ENCODE data around the gene SLC16A11. TPM values are rescaled to one million over a fixed set of nuclear protein-coding genes. Genes with fewer than 3 reads are reported as not detected.
"Not testable (repeated sequence)": the region's sequence is repeated elsewhere in the genome, so short reads cannot be mapped to it uniquely, and the experiment has no call there.

Gene SLC16A11
- total RNA-seq, 1 donor from 2014 or later = not detected

GRCh38 chr17:6997171-6997570, 46.7 kb downstream of the SLC16A11 start:
- Histone ChIP-seq H3K27me3 (no peaks in the 10 kb centered on the region), H3K9me3 (no peaks in the 10 kb centered on the region), H3K27ac (no peak overlapping the region), H3K36me3 (peaks cover 32 to 53% of the 10 kb centered on the region in 2 donors), H3K4me1 (peaks cover 7 to 8% of the 10 kb centered on the region in 2 donors), H3K4me3 (no peak overlapping the region)
- intact Hi-C loops (cut with DNase I) = no loop called here
- no peak for DNase-seq (ENCODE audit: low spot score in 2 of 2)
- TF ChIP-seq CTCF (IDR thresholded peaks at IDR 0.05) = no peak

GRCh38 chr17:6996256-6997011, 47.5 kb downstream of the SLC16A11 start:
- H3K4me3 ChIP-seq = peak overlapping the region; percentile 35 to 64
- peaks cover 27 to 46% of the 10 kb centered on the region in 2 donors for H3K36me3 ChIP-seq
- no peak overlapping the region for H3K27ac ChIP-seq
- no peak for TF ChIP-seq CTCF (IDR thresholded peaks at IDR 0.05)
- H3K4me1 ChIP-seq = peaks cover 7 to 8% of the 10 kb centered on the region in 2 donors
- no peaks in the 10 kb centered on the region for H3K9me3 ChIP-seq
- H3K27me3 ChIP-seq = no peaks in the 10 kb centered on the region
- intact Hi-C loops (cut with DNase I) = no loop called here
- DNase-seq (ENCODE audit: low spot score in 2 of 2) = no peak

GRCh38 chr17:6995500-6996255, 48.2 kb downstream of the SLC16A11 start, which contains the start of gene ALOX12:
Gene ALOX12 (plus strand): TSS chr17:6996049. CDS start chr17:6996118, 69 bp downstream.
- Histone ChIP-seq H3K27ac (no peak within 1 kb of the TSS), H3K36me3 (peaks cover 20 to 38% of the 10 kb centered on the region in 2 donors), H3K27me3 (no peaks in the 10 kb centered on the region), H3K4me1 (peaks cover 7 to 8% of the 10 kb centered on the region in 2 donors), H3K9me3 (no peaks in the 10 kb centered on the region), H3K4me3 (peak within 1 kb of the TSS; percentile 35 to 64)
- DNase-seq (ENCODE audit: low spot score in 2 of 2) = no peak
- TF ChIP-seq CTCF (IDR thresholded peaks at IDR 0.05) = no peak
- intact Hi-C loops (cut with DNase I) = no loop called here

GRCh38 chr17:6994666-6995256, 49.1 kb downstream of the SLC16A11 start:
- H3K4me1 ChIP-seq = peaks cover 7 to 8% of the 10 kb centered on the region in 2 donors
- DNase-seq (ENCODE audit: low spot score in 2 of 2) = no peak
- intact Hi-C loops (cut with DNase I) = no loop called here
- H3K27ac ChIP-seq = no peak overlapping the region
- no peak overlapping the region for H3K4me3 ChIP-seq
- peaks cover 10 to 29% of the 10 kb centered on the region in 2 donors for H3K36me3 ChIP-seq
- TF ChIP-seq CTCF (IDR thresholded peaks at IDR 0.05) = no peak
- H3K9me3 ChIP-seq = no peaks in the 10 kb centered on the region
- no peaks in the 10 kb centered on the region for H3K27me3 ChIP-seq

- DNase-seq (ENCODE audit: low spot score in 2 of 2) = no peak
- Histone ChIP-seq H3K9me3 (no peaks in the 10 kb centered on the region), H3K27ac (no peak overlapping the region), H3K4me3 (no peak overlapping the region), H3K4me1 (peaks cover 7 to 8% of the 10 kb centered on the region in 2 donors), H3K27me3 (no peaks in the 10 kb centered on the region), H3K36me3 (peaks cover 8 to 23% of the 10 kb centered on the region in 2 donors)
- no peak for TF ChIP-seq CTCF (IDR thresholded peaks at IDR 0.05)
- intact Hi-C loops (cut with DNase I) = no loop called here
These were observed 49.7 kb downstream of the SLC16A11 start for GRCh38 chr17:6994118-6994598.

GRCh38 chr17:6993613-6994056, 50.3 kb downstream of the SLC16A11 start:
- H3K4me3 ChIP-seq; H3K27me3 ChIP-seq; DNase-seq (ENCODE audit: low spot score in 2 of 2); H3K9me3 ChIP-seq; intact Hi-C loops (cut with DNase I); H3K4me1 ChIP-seq; H3K27ac ChIP-seq: not testable (repeated sequence)
- peaks cover 4 to 18% of the 10 kb centered on the region in 2 donors for H3K36me3 ChIP-seq
